Prostate gland (tissue), 2 donors: Measurements from ENCODE around the gene FMN2.

Experiments used
- CTCF ChIP-seq, 4 experiments: fragments of 200-600 bp in 2 of 4; fragments of 450-650 bp in 2 of 4; sonication (generic) in 2 of 4; IDR thresholded peaks; 1 replicate in 3 of 4; 2 replicates in 1 of 4; pipeline ENCODE4 v1.5.1; 2016 to 2019; ENCODE audit warnings: antibody characterized with exemption in 4 of 4, mild to moderate bottlenecking in 2 of 4, moderate library complexity in 2 of 4
- POLR2A ChIP-seq: fragments of 450-650 bp; IDR thresholded peaks from one replicate; pipeline ENCODE4 v1.6.1; 2016; ENCODE audit warnings: antibody characterized with exemption, mild to moderate bottlenecking
- POLR2AphosphoS5 ChIP-seq: sonication (generic); formaldehyde crosslinking; IDR thresholded peaks from one replicate; pipeline ENCODE4 v1.6.1; 2017; ENCODE audit warnings: antibody characterized with exemption

DNA sequence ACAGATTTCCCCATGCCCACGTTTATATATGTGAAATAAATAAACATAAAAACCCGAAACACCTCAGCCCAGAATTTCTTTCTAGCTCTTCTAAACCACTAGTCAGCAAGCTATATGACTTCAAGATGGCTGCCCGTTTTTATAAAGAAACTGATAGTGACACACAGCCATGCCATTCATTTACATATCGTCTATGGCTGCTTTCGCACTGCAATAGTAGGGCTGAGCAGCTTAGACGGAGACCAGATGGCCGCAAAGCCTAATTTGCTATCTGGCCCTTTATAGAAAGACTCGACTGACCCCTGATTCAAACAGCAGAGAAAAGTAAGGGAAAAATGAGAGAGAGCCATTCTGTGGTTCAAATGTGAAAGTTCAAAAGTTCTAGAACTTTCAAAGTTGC is 45.7 kb upstream of the FMN2 start:
- TF ChIP-seq CTCF (IDR thresholded peaks at IDR 0.05), result no peak
- no peak for TF ChIP-seq POLR2A
- no peak for TF ChIP-seq POLR2AphosphoS5
